Activated naive CD4-positive, alpha-beta T cell treated with anti-CD3 and anti-CD28 coated beads, Interleukin-2, amount 50 U/mL, for 24 hours (primary cell): Measurements from ENCODE around the gene FOXP1.

Experiments used
- H3K27ac Mint-ChIP-seq: one replicate; pipeline ENCODE4 v1.8.0; 2021; ENCODE audit warnings: mild to moderate bottlenecking, mixed read lengths
- H3K27me3 Mint-ChIP-seq: one replicate; pipeline ENCODE4 v1.8.0; 2021; ENCODE audit warnings: mixed read lengths
- H3K36me3 Mint-ChIP-seq: one replicate; pipeline ENCODE4 v1.8.0; 2021; ENCODE audit warnings: mixed read lengths
- H3K4me1 Mint-ChIP-seq: one replicate; pipeline ENCODE4 v1.8.0; 2021; ENCODE audit warnings: mixed read lengths
- H3K4me3 Mint-ChIP-seq: one replicate; pipeline ENCODE4 v1.8.0; 2021; ENCODE audit warnings: mild to moderate bottlenecking, mixed read lengths
- H3K9me3 Mint-ChIP-seq: one replicate; pipeline ENCODE4 v1.8.0; 2021; ENCODE audit warnings: mixed read lengths

Gene FOXP1

DNA sequence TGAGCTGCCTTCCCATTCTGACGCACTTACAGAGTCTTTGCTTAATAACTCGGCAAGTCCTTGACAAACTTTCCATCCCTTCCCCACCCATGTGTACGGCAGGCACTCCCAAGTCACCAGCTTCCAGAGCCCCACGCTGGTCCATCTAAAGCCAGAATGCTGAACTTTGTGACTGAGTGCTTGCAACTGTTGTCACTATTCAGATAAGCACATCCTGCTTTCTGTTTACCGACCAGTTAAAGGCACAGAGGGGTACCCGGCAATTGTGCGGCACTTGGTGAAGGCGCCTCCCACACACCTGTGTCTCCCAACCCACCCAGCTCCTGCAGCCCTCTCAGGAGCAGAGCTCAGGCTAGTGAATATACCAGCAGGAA is 430.6 kb downstream of the FOXP1 start:
- H3K4me3 Mint-ChIP-seq: no peak overlapping the region
- H3K4me1 Mint-ChIP-seq: peaks cover 90% of the 10 kb centered on the region

DNA sequence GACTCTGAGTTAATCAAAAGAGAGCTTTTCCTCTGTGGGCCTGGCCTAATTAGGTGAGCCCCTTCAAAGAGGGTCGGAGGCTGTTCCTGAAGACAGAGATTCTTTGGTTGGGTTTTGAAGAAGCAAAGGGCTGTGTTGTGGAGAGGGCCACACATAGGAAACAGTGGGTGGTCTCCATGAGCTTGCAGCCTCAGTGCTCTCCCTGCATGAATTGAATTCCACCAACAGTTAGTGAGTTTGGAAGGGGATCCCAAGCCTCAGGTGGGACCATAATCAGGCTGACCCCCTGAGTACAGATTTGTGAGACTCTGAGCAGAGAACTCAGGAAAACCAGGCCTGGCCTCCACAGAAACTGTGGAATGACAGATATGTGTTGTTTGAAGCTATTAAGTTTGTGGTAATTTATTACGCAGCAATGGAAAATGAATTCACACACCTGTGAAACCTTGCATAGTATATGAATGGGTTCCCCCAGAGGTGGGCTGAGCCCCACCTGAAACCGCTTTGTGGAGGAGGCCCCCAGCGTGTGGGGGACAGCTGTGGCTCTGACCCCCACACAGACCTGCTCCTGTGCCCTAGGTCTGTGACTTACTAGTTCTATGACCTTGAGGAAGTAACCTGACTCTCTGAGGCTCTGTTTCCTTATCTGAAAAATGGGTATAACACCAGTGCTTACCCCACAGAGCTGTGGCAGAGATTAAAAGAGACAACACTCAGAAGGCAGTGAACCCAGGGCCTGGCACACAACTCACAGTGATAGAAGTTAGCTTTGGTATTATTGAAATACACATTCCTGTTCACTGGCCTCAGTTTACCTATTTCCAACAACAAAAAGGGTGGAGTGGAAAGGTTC is 431.3 kb downstream of the FOXP1 start:
- Mint-ChIP-seq H3K36me3 (peaks cover 24% of the 10 kb centered on the region), H3K27ac (peak overlapping the region; percentile 96)

More for the DNA sequence above, 430.6 kb downstream of the FOXP1 start:
- Mint-ChIP-seq H3K36me3 (peaks cover 23% of the 10 kb centered on the region), H3K9me3 (no peaks in the 10 kb centered on the region), H3K27ac (peak overlapping the region; percentile 96), H3K27me3 (no peaks in the 10 kb centered on the region)

DNA sequence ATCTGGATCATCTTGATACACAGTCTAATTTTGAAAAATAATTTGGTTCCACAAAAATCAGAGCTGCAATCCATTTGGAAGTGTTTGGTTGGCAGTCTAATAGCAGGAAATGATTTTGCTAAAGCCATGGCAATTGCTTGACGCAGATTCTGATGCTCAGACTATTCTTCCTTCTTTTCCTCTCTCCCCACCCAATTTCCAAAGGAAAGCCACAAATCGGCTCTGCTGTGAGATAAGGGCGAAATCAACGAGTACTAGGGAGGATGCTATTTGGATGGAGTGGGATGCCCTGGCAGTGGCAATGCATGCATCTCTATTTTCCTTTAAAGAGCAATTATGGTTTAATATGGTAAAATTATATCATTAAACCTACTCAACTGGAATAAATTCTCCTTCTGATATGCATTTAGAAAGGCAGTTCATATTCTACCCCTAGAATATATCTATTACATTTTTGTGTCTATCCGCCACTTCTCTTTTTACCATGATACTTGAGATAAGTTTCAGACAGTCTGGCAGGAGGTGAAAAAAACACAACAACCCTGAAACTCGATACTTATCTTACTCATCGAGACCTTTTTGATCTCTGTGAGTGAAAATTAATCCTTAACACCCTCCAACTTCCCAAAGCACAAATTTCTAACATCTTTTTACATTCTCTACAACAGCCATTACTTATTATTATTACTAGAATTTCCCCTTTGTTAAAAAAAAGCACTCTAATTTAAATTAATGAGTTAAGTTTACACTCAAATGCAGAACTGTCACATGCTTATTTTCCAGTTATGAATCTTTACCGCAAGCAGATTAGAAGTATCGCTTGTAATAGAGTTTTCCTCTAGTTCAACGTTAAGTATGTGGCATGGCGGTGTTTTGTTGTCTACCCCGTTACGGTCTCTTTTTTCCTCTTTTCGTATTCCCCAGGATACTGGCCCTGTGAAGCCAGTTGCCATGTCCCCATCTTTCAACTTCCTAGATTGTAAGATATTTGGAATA is 433.3 kb downstream of the FOXP1 start:
- H3K36me3 Mint-ChIP-seq: peaks cover 22% of the 10 kb centered on the region
- H3K9me3 Mint-ChIP-seq: no peaks in the 10 kb centered on the region
- H3K27me3 Mint-ChIP-seq: no peaks in the 10 kb centered on the region
- peak overlapping the region; percentile 34 for H3K4me3 Mint-ChIP-seq
- H3K4me1 Mint-ChIP-seq: peaks cover 85% of the 10 kb centered on the region
- H3K27ac Mint-ChIP-seq: peak overlapping the region; percentile 94

More for the DNA sequence above, 431.3 kb downstream of the FOXP1 start:
- peak overlapping the region; percentile 24 for H3K4me3 Mint-ChIP-seq
- no peaks in the 10 kb centered on the region for H3K27me3 Mint-ChIP-seq
- no peaks in the 10 kb centered on the region for H3K9me3 Mint-ChIP-seq
- peaks cover 88% of the 10 kb centered on the region for H3K4me1 Mint-ChIP-seq

DNA sequence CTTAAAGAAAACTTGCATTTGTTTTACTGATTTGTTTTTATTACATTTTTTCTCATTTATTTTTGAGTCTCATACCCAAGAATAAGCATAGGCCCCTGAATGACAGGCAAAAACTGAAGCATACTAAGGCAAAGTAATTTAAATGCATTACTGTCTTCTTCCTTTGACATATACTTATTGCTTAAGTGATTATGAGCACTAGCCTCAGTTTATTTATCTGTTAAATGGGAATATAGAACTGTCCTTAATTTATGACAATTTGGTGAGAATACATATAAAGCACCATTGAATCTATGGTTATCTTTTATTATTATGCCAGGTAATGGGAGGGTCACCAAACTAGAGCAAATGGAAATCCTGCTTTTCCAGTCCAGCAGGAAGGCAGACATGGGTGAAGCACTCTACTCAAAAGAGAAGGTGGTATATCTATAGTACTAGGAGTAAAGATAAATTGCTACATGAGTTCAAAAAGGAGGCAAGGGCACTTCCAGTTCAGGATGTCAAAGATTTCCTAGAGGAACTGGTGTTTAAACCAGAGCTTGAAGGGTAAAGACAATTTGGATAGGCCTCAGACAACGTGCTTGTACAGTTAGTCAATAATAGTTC is 435.0 kb downstream of the FOXP1 start:
- H3K36me3 Mint-ChIP-seq: peaks cover 23% of the 10 kb centered on the region
- H3K27me3 Mint-ChIP-seq: no peaks in the 10 kb centered on the region
- peak overlapping the region; percentile 4 for H3K4me3 Mint-ChIP-seq
- no peaks in the 10 kb centered on the region for H3K9me3 Mint-ChIP-seq
- H3K27ac Mint-ChIP-seq: peak overlapping the region; percentile 89
- peaks cover 82% of the 10 kb centered on the region for H3K4me1 Mint-ChIP-seq

DNA sequence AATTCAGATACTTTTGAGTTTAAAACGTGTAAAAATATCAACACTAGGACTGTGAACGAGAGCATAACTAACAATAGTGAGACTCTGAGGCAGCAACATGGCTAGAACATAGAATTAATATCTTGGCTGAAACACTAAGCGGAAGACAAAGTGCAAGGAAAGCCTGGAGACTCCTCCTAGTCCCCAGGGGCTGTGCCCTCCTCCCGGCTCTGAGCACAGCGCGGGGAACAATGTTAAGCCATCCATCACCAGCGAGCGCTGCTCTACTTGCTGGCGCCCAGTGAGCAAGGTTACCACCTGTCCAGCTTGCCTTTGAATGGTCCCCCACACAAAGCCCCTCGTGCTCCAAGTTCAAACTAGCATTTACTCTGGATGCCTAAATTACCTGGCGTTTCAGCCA is 436.9 kb downstream of the FOXP1 start:
- Mint-ChIP-seq H3K27me3 (no peaks in the 10 kb centered on the region), H3K4me3 (no peak overlapping the region), H3K27ac (peak overlapping the region; percentile 84), H3K36me3 (peaks cover 24% of the 10 kb centered on the region), H3K4me1 (peaks cover 81% of the 10 kb centered on the region), H3K9me3 (peaks cover under 1% of the 10 kb centered on the region)

DNA sequence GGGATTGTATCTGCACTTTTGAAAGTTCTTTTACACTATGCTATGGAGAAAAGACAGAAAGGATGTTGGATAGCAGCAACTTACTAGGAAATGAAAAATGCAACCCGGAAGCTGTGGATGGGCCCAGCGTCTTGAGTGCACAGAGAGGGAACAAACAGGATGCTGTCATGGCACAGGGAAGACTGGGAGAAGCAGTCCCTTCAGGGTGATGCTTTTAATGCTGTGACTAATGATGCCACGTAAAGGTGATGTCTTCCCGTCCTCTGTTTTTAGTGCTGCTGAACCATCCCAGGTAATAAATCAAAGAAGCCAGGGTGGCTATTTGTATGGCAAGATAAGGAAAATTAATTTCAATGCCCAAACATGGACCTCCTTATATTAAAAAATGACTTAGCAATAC is 437.6 kb downstream of the FOXP1 start:
- no peak overlapping the region for H3K4me3 Mint-ChIP-seq
- peaks cover 30% of the 10 kb centered on the region for H3K36me3 Mint-ChIP-seq
- H3K27me3 Mint-ChIP-seq: no peaks in the 10 kb centered on the region
- H3K9me3 Mint-ChIP-seq: peaks cover 6% of the 10 kb centered on the region
- H3K27ac Mint-ChIP-seq: peak overlapping the region; percentile 73
- H3K4me1 Mint-ChIP-seq: peaks cover 80% of the 10 kb centered on the region

DNA sequence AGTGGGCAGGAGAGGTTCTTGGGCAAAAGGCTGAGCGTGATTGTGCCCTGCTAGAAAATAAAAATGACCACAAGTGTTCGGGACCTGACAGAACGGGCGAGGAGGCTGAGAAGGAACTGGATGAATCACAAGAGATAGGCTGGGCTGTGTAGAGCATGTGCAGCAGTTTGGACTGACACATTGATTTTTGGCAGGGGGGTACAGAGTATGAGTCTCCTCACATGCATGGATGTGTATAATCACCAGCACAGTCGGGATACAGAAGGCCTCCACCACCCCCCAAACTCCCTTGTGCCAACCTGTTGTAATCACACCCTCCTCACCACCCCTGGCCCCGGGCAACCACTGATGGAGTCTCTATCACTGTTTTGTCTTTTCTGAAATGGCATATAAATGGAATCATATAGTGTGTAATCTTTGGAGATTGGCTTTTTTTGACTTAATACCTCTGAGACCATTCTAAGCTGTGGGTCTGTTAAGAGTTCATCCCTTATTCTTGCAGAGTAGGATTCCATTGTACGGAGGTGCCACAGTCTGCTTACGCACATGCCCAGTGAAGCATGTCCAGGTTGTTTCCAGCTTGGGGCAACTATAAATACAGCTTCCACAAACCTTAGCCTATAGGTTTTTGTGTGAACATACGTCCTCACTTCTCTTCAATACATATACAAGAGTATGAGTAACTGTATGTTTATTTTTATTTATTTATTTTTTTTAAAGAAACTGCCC is 438.8 kb downstream of the FOXP1 start:
- Mint-ChIP-seq H3K9me3 (peaks cover 6% of the 10 kb centered on the region), H3K27me3 (no peaks in the 10 kb centered on the region), H3K27ac (peak overlapping the region; percentile 69), H3K4me3 (no peak overlapping the region), H3K36me3 (peaks cover 35% of the 10 kb centered on the region), H3K4me1 (peaks cover 79% of the 10 kb centered on the region)

DNA sequence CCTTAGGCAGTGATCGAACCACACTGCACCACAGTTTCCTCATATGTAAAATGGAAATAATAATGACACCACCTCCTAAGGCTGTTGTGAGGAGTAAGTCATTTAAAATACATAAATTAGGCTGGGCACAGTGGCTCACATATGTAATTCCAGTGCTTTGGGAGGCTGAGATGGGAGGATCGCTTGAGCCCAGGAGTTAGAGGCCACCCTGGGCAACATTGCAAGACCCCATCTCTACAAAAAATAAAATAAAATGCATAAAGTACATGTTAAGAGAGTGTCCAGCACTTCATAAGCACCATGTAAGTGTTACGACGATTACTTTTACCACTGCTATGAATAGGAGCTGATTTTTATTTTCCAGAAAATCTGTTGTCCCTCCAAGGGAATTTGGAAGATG is 440.0 kb downstream of the FOXP1 start:
- Mint-ChIP-seq H3K4me3 (no peak overlapping the region), H3K27me3 (no peaks in the 10 kb centered on the region), H3K9me3 (peaks cover 6% of the 10 kb centered on the region), H3K36me3 (peaks cover 34% of the 10 kb centered on the region), H3K27ac (peak overlapping the region; percentile 68), H3K4me1 (peaks cover 79% of the 10 kb centered on the region)

DNA sequence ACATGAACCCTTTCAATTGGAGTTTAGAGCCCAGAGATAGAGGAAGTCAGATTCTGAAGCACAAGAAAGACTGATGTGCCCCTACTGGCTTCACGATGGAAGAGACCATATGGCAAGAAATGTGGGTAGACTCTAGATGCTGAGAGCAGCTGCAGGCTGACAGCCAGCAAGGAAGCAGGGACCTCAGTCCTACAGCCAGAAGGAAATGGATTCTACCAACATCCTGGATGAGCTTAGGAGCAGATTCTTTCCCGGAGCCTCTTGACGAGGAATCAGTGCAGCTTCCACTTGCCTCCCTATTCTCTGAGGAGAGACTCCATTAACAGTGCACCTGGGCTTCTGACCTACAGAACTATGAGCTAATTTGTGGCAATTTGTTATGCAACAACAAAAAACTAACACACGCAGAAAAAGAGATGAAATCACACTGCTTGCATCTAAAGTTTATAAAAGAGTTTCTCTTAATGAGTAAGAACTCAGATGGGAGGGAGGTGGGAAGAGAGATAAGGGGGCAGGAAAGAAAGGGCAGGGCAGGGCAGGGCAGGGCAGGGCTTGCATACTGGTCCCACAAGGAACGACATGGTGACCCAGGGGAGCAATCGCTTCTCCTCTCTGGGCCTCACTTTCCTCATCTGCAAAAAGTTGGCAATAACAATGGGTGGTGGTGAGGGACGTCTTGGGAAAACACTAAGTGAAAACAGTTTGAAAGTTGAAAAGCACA is 440.9 kb downstream of the FOXP1 start:
- Mint-ChIP-seq H3K27ac (peak overlapping the region; percentile 98), H3K36me3 (peaks cover 37% of the 10 kb centered on the region), H3K27me3 (no peaks in the 10 kb centered on the region), H3K9me3 (peaks cover 6% of the 10 kb centered on the region), H3K4me3 (no peak overlapping the region), H3K4me1 (peaks cover 82% of the 10 kb centered on the region)

DNA sequence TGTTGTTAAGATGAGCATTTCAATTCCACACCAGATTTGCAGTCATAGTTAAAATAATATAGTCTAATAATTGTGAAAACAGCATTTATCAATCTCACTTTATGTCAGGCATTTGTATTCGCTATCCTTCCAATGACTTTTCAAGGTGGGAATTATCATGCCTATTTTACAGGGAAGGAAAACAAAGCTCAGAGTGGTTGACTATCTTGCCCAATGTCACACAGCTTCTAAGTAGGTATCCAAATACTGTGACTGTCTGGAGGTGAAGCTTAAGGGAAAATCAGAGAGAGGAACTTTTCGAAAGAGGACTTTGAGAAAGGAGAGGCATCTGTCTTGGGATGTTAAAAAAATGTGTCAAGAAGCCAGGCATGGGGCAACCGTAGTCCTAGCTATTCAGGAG is 443.1 kb downstream of the FOXP1 start:
- peak overlapping the region; percentile 91 for H3K27ac Mint-ChIP-seq
- peaks cover 29% of the 10 kb centered on the region for H3K36me3 Mint-ChIP-seq
- peaks cover 6% of the 10 kb centered on the region for H3K9me3 Mint-ChIP-seq
- H3K4me3 Mint-ChIP-seq: no peak overlapping the region
- H3K4me1 Mint-ChIP-seq: peaks cover 84% of the 10 kb centered on the region
- H3K27me3 Mint-ChIP-seq: no peaks in the 10 kb centered on the region

DNA sequence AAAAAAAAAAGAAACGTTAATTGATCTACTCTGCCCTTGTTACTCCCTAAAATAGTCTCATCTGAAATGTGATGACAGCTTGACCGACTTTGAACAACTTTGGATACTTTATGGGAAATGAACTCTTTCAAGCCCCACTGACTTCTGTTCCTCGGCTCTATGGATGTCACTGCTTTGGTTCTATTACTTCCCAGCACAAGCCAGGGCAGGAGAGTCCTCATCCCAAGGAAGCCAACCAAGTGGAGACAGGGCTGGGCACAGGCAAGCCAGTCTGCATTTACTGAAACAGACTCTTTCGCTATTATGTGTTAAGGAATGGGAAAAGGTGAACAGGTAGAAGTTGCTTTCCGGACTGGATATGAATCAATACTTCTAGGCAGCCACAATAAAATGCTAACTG is 444.0 kb downstream of the FOXP1 start:
- H3K27ac Mint-ChIP-seq: peak overlapping the region; percentile 63
- H3K9me3 Mint-ChIP-seq: peaks cover 6% of the 10 kb centered on the region
- peaks cover 29% of the 10 kb centered on the region for H3K36me3 Mint-ChIP-seq
- H3K4me3 Mint-ChIP-seq: no peak overlapping the region
- H3K4me1 Mint-ChIP-seq: peaks cover 88% of the 10 kb centered on the region
- H3K27me3 Mint-ChIP-seq: no peaks in the 10 kb centered on the region

DNA sequence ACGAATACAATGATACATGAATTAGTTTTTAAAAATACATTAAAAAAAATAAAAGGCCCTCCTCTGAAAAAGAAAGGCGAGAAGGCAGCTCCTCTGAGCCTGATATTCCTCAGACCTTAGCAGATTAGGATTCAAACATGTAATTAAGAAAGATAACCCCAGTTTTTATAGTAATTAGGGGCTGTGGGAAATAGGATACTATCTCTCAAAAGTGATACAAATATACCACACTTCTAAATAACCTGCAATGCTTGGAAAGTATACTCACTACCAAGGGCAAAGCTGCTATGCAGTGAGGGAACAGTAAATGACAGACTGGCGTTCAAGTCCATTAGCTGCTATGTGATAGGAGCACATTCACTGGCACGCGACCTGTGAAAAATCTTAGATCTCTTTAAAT is 445.1 kb downstream of the FOXP1 start:
- Mint-ChIP-seq H3K27me3 (no peaks in the 10 kb centered on the region), H3K9me3 (peaks cover 6% of the 10 kb centered on the region), H3K4me1 (peaks cover 91% of the 10 kb centered on the region), H3K27ac (no peak overlapping the region), H3K4me3 (no peak overlapping the region), H3K36me3 (peaks cover 28% of the 10 kb centered on the region)

DNA sequence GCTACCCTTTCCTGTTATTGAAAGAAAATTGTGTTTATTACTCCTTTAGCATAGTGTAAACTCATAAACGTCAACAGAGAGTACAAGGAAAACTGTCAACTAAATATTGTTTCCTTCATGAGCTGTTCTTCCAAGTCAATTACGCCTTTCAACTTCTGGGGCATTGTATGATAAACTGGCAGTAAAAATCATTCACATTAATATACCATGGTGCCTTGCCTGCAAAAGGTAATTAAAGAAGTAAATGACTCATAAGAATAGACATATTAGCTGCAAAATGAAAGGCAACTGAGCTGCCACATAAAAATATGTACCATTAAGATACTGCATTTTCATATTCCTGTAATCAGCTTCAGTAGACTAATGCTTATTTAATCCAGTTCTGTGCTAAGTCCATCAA is 447.3 kb downstream of the FOXP1 start:
- H3K36me3 Mint-ChIP-seq: peaks cover 22% of the 10 kb centered on the region
- H3K4me3 Mint-ChIP-seq: no peak overlapping the region
- no peaks in the 10 kb centered on the region for H3K27me3 Mint-ChIP-seq
- H3K4me1 Mint-ChIP-seq: peaks cover 93% of the 10 kb centered on the region
- peak overlapping the region; percentile 91 for H3K27ac Mint-ChIP-seq
- H3K9me3 Mint-ChIP-seq: peaks cover 2% of the 10 kb centered on the region

DNA sequence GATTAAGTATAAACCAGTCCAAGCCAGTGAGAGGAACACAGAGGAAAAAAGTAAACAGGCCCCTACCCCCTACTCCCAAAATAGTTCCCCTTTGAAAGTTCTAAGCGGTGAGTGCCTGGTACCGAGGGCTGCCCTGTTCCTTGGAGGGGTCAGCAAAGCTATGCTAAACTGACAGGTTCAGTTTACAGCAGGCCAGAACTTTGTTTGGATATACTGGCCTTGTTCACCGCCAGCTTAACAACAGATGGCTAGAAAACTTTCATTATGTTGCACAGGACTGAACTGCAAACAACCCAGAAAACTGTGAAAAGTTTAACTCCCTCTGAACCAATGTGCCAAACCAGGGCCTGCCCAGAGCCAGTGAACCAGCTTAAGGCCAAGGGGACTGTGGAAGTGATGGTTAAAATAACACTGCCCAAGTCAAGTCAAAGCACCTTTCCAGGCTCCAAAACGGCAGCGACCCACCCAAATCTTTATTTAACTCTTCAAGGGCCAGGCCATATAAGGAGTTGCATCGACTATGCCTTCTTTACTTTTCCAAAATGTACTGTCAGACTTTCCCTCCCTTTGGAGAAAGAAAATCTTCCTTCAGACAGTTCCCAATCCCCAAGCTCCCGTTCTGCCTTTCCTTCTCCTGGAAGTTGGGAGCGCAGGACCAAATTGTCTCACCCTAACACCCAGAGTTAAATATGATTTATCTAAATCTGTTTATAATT is 448.0 kb downstream of the FOXP1 start:
- Mint-ChIP-seq H3K4me1 (peaks cover 92% of the 10 kb centered on the region), H3K27ac (peak overlapping the region; percentile 91), H3K4me3 (no peak overlapping the region), H3K27me3 (no peaks in the 10 kb centered on the region), H3K9me3 (no peaks in the 10 kb centered on the region), H3K36me3 (peaks cover 18% of the 10 kb centered on the region)
